ENCODE data around the gene FAF2. TPM values are rescaled to one million over a fixed set of nuclear protein-coding genes. Genes with fewer than 3 reads are reported as not detected.

FAF2 gene
- total and polyA plus RNA-seq, 10 of the 15 experiments (the other 5 are each of a cell fraction or from before 2014, with no cell fraction given), result 19.0 to 45.1 (median 35.6) TPM

GRCh38 chr5:176535101-176535663 lies 87.0 kb downstream of the FAF2 start (continued):
- no peak; the same call in 1 of the 2 replicates for TF ChIP-seq MLLT1 (IDR thresholded peaks at IDR 0.05)
- no peak for TF ChIP-seq MXI1 (IDR thresholded peaks at IDR 0.05; ENCODE audit: low read depth, low read length)
- TF ChIP-seq STAT1 (conservative IDR thresholded peaks at IDR 0.05), result no peak
- TF ChIP-seq CBFB (IDR thresholded peaks at IDR 0.05; ENCODE audit: low read depth), result no peak
- no peak for TF ChIP-seq HDGF (IDR thresholded peaks at IDR 0.05)
- no peak for TF ChIP-seq CEBPB (IDR thresholded peaks at IDR 0.05; ENCODE audit: borderline replicate concordance in 1 of 2, low read depth in 2 of 2, low read length in 2 of 2)

GRCh38 chr5:176535664-176536131 lies 87.5 kb downstream of the FAF2 start:
- no peak for DNase-seq (ENCODE audit: low read depth, low spot score)
- Histone ChIP-seq H2AFZ (ENCODE audit: control insufficient read depth, low read depth, low read length) (no peak overlapping the region; the same call in 1 of the 2 replicates), H3K4me3 (peak overlapping the region; percentile 99), H3K27ac (ENCODE audit: control insufficient read depth, insufficient read depth) (peak overlapping the region; percentile 95), H3K79me2 (ENCODE audit: control insufficient read depth, insufficient read depth, low read length) (peaks cover 54% of the 10 kb centered on the region), H3K9ac (ENCODE audit: control insufficient read depth, insufficient read depth, low read length) (peak overlapping the region; percentile 99), H3K4me1 (ENCODE audit: control insufficient read depth, insufficient read depth, low read length) (peaks cover 37% of the 10 kb centered on the region), H3K9me3 (replicated peaks; ENCODE audit: control insufficient read depth, insufficient read depth, low read length) (no peaks in the 10 kb centered on the region), H3K27me3 (replicated peaks in 1 of 2; ENCODE audit: control insufficient read depth in 2 of 2, insufficient read depth in 2 of 2, low read length in 1 of 2) (no peaks in the 10 kb centered on the region), H4K20me1 (ENCODE audit: control insufficient read depth, insufficient read depth) (no peaks in the 10 kb centered on the region; the same call in 1 of the 2 replicates), H3K36me3 (ENCODE audit: control insufficient read depth in 2 of 2, insufficient read depth in 2 of 2, low read length in 1 of 2) (peaks cover 4 to 13% of the 10 kb centered on the region in 2 experiments), H3K4me2 (ENCODE audit: control insufficient read depth, insufficient read depth) (peak overlapping the region; percentile 76)
- ChIA-PET SMC1A (ENCODE audit: uncharacterized antibody, unreplicated experiment) (interaction anchor here (0.8 to 1.5 kb wide), 4 partner anchors 13 to 962 kb away, joined by 3 to 4 read pairs (median 4); partner anchors contain the start of genes FAF2 and PDLIM7), POLR2A (interaction anchor here (0.5 to 3.7 kb wide), 11 partner anchors 8 to 174 kb away, joined by 3 to 16 read pairs (median 5); partner anchors contain the start of genes CLTB, FAF2 and KIAA1191), RAD21 (ENCODE audit: unreplicated experiment) (interaction anchor here (0.5 to 2.6 kb wide), 6 partner anchors 88 to 459 kb away, joined by 3 to 8 read pairs (median 4); partner anchors contain the start of genes FAF2 and TSPAN17), CTCF (interaction anchor here (0.6 to 3.2 kb wide), 5 partner anchors 8 to 848 kb away, joined by 3 to 19 read pairs (median 4); partner anchors contain the start of genes FAF2, KIAA1191 and SLC34A1)
- TF ChIP-seq CBFB (IDR thresholded peaks at IDR 0.05; ENCODE audit: low read depth), result peak; percentile 17; the same call in 1 of the 2 replicates
- peak; percentile 41; the same call in 1 of the 2 replicates for TF ChIP-seq MXI1 (IDR thresholded peaks at IDR 0.05; ENCODE audit: low read depth, low read length)
- TF ChIP-seq TCF3 (IDR thresholded peaks at IDR 0.05; ENCODE audit: borderline replicate concordance, insufficient read depth, low read depth, low read length), result no peak
- 0 out of 4 replicates have a peak, but pooled peaks of 1 of the 2 experiments have one; percentile 1 for TF ChIP-seq EP300 (IDR thresholded peaks at IDR 0.05; ENCODE audit: borderline replicate concordance in 1 of 2, control insufficient read depth in 1 of 2, low read depth in 2 of 2, low read length in 2 of 2)
- peak; percentile 8 for TF ChIP-seq POLR2AphosphoS5 (IDR thresholded peaks at IDR 0.05; ENCODE audit: low read length)
- TF ChIP-seq POLR2A (IDR thresholded peaks at IDR 0.05; ENCODE audit: low read depth, low read length), result peak; percentile 54
- TF ChIP-seq SP1 (IDR thresholded peaks at IDR 0.05; ENCODE audit: low read depth, low read length), result peak; percentile 1
- no peak for TF ChIP-seq NFIC (IDR thresholded peaks at IDR 0.05; ENCODE audit: low read depth, low read length)
- TF ChIP-seq ZNF687 (IDR thresholded peaks at IDR 0.05), result 0 out of 2 replicates have a peak, but pooled peaks have one; percentile 0
- 0 out of 2 replicates have a peak, but pooled peaks have one; percentile 32 for TF ChIP-seq LARP7 (IDR thresholded peaks at IDR 0.05)
- in situ Hi-C loops (cut with MboI) (no loop called here), intact Hi-C loops (cut with micrococcal nuclease; ENCODE audit: unreplicated experiment) (loop anchor here (2.0 to 10.0 kb wide), 4 partner anchors 88 to 1579 kb away; partner anchors contain the start of genes CLTB, FAF2, HIGD2A and N4BP3)
- no peak for FAIRE-seq
- no peak for ATAC-seq
- WGBS (ENCODE audit: insufficient coverage, insufficient replicate concordance, low lambda C conversion rate, missing lambda C conversion rate), result under 1% methylated on average over 9 of the region's 9 CpGs
- TSS peak; percentile 98 for BruUV-seq (replicated peaks)

Data from GM12878 (cell line).